ENCODE data around the gene RASGEF1C.

GRCh38 chr5:180235846-180236245 lies 26.8 kb upstream of the RASGEF1C start:
- TF ChIP-seq CTCF (conservative IDR thresholded peaks at IDR 0.05; ENCODE audit: low read length): no peak
- no peak for TF ChIP-seq EZH2phosphoT487 (IDR thresholded peaks at IDR 0.05; ENCODE audit: borderline replicate concordance)
